ENCODE measurements around the gene NUDT5. TPM values are rescaled to one million over a fixed set of nuclear protein-coding genes. Genes with fewer than 3 reads are reported as not detected.

Gene NUDT5
- total RNA-seq, 2 experiments from 2014 or later = 55.7 to 105 TPM

DNA sequence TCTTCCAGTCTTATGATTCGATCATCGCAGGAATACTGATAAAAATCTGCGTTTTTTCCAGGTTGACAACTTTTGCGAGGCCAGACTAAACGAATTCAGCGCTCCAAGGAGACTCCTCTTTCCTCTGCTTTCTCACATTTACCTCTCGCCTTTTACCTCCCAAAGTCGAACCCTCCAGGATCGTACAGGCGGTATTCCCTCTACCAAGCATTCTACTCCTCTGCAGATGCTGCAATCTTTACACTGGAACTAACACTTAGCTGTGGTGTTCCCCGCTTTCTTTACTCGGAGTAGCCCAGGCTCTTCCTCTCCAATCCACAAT, 449 bp downstream of the NUDT5 start:
- intact Hi-C loops (cut with micrococcal nuclease; ENCODE audit: unreplicated experiment) = loop anchor here (1.0 to 10.0 kb wide), 6 partner anchors 65 to 1150 kb away; partner anchors contain the start of genes SEPHS1 and UPF2
- BruUV-seq (replicated peaks) = no TSS peak
- POLR2A ChIA-PET = interaction anchor here (0.8 to 2.0 kb wide), 8 partner anchors 11 to 206 kb away, joined by 3 to 10 read pairs (median 4); no protein-coding TSS in a partner anchor
- Histone ChIP-seq H3K4me2 (ENCODE audit: low read length) (peak overlapping the region; percentile 96), H3K4me3 (ENCODE audit: low read depth, low read length, poor library complexity, severe bottlenecking) (peak overlapping the region; percentile 97), H3K79me2 (ENCODE audit: insufficient read depth, low read depth, low read length) (peaks cover 90% of the 10 kb centered on the region), H3K4me1 (ENCODE audit: insufficient read depth, low read length, poor library complexity, severe bottlenecking) (peaks cover 38% of the 10 kb centered on the region), H3K27ac (ENCODE audit: low read depth, low read length, poor library complexity, severe bottlenecking) (peak overlapping the region; percentile 88), H3K36me3 (ENCODE audit: insufficient read depth, low read length) (peaks cover 44% of the 10 kb centered on the region), H3K9me3 (ENCODE audit: low read length) (no peaks in the 10 kb centered on the region), H3K9me2 (ENCODE audit: insufficient read depth, low read length) (no peaks in the 10 kb centered on the region), H2AFZ (ENCODE audit: low read length) (peak overlapping the region; percentile 80), H4K20me1 (ENCODE audit: insufficient read depth, low read length) (peaks cover 22% of the 10 kb centered on the region; the same call in 1 of the 2 replicates)
- TF ChIP-seq, protein P1, sequence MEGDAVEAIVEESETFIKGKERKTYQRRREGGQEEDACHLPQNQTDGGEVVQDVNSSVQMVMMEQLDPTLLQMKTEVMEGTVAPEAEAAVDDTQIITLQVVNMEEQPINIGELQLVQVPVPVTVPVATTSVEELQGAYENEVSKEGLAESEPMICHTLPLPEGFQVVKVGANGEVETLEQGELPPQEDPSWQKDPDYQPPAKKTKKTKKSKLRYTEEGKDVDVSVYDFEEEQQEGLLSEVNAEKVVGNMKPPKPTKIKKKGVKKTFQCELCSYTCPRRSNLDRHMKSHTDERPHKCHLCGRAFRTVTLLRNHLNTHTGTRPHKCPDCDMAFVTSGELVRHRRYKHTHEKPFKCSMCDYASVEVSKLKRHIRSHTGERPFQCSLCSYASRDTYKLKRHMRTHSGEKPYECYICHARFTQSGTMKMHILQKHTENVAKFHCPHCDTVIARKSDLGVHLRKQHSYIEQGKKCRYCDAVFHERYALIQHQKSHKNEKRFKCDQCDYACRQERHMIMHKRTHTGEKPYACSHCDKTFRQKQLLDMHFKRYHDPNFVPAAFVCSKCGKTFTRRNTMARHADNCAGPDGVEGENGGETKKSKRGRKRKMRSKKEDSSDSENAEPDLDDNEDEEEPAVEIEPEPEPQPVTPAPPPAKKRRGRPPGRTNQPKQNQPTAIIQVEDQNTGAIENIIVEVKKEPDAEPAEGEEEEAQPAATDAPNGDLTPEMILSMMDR (conservative IDR thresholded peaks at IDR 0.05; ENCODE audit: low read length) = no peak
- TF ChIP-seq EZH2phosphoT487 (IDR thresholded peaks at IDR 0.05; ENCODE audit: borderline replicate concordance, low read depth, low read length) = no peak
- peak; percentile 7 for DNase-seq (ENCODE audit: low spot score)
- CTCF ChIA-PET (ENCODE audit: unreplicated experiment) = interaction anchor here (1.4 kb wide), 1 partner anchor 20 kb away, joined by 3 read pairs; no protein-coding TSS in a partner anchor

DNA sequence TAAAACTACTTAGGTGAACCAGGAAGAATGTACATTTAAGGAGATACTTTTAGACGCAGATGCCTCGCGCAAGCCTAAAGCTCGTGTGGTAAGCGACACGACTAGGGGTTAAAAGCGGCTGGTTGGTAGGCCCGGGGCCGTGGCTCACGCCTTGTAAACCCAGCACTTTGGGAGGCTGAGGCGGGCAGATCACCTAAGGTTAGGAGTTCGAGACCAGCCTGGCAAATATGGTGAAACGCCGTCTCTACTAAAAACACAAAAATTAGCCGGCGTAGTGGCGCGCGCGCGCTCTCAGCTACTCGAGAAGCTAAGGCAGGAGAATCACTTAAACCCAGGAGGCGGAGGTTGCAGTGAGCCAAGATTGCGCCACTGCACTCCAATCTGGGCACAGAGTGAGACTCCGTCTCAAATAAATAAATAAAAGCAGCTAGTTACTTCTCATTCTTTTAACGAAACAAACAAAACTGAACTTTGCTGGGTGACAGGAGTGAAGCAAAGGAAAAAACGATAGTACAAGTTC, 879 bp downstream of the NUDT5 start:
- H3K4me3 ChIP-seq (ENCODE audit: low read depth, low read length, poor library complexity, severe bottlenecking) = peak overlapping the region; percentile 97
- peak; percentile 46 for DNase-seq (ENCODE audit: low spot score)
- peaks cover 22% of the 10 kb centered on the region; the same call in 1 of the 2 replicates for H4K20me1 ChIP-seq (ENCODE audit: insufficient read depth, low read length)
- POLR2A ChIA-PET = interaction anchor here (0.6 to 2.0 kb wide), 8 partner anchors 10 to 206 kb away, joined by 3 to 10 read pairs (median 4); no protein-coding TSS in a partner anchor
- H2AFZ ChIP-seq (ENCODE audit: low read length) = peak overlapping the region; percentile 80; the same call in 1 of the 2 replicates
- peaks cover 38% of the 10 kb centered on the region for H3K4me1 ChIP-seq (ENCODE audit: insufficient read depth, low read length, poor library complexity, severe bottlenecking)
- no peaks in the 10 kb centered on the region for H3K9me3 ChIP-seq (ENCODE audit: low read length)
- H3K4me2 ChIP-seq (ENCODE audit: low read length) = peak overlapping the region; percentile 96
- peaks cover 40% of the 10 kb centered on the region for H3K36me3 ChIP-seq (ENCODE audit: insufficient read depth, low read length)
- H3K27ac ChIP-seq (ENCODE audit: low read depth, low read length, poor library complexity, severe bottlenecking) = peak overlapping the region; percentile 88
- peaks cover 91% of the 10 kb centered on the region for H3K79me2 ChIP-seq (ENCODE audit: insufficient read depth, low read depth, low read length)
- no peak for TF ChIP-seq EZH2phosphoT487 (IDR thresholded peaks at IDR 0.05; ENCODE audit: borderline replicate concordance, low read depth, low read length)
- TF ChIP-seq, protein P1 (conservative IDR thresholded peaks at IDR 0.05; ENCODE audit: low read length) = no peak
- intact Hi-C loops (cut with micrococcal nuclease; ENCODE audit: unreplicated experiment) = loop anchor here (1.0 to 10.0 kb wide), 6 partner anchors 65 to 1150 kb away; partner anchors contain the start of genes SEPHS1 and UPF2
- CTCF ChIA-PET (ENCODE audit: unreplicated experiment) = interaction anchor here (1.4 kb wide), 1 partner anchor 20 kb away, joined by 3 read pairs; no protein-coding TSS in a partner anchor
- BruUV-seq (replicated peaks) = no TSS peak
- no peaks in the 10 kb centered on the region for H3K9me2 ChIP-seq (ENCODE audit: insufficient read depth, low read length)

- BruUV-seq (replicated peaks) = TSS peak; percentile 19
- ChIA-PET CTCF (ENCODE audit: unreplicated experiment) (no interaction called here), POLR2A (no interaction called here)
- Histone ChIP-seq H4K20me1 (ENCODE audit: insufficient read depth, low read length) (peaks cover 14% of the 10 kb centered on the region; the same call in 1 of the 2 replicates), H3K9me3 (ENCODE audit: low read length) (no peaks in the 10 kb centered on the region), H3K4me1 (ENCODE audit: insufficient read depth, low read length, poor library complexity, severe bottlenecking) (peaks cover 31% of the 10 kb centered on the region), H3K9me2 (ENCODE audit: insufficient read depth, low read length) (no peaks in the 10 kb centered on the region), H3K4me2 (ENCODE audit: low read length) (peak overlapping the region; percentile 13; the same call in 1 of the 2 replicates), H3K4me3 (ENCODE audit: low read depth, low read length, poor library complexity, severe bottlenecking) (no peak overlapping the region), H3K36me3 (ENCODE audit: insufficient read depth, low read length) (peaks cover 26% of the 10 kb centered on the region), H3K27ac (ENCODE audit: low read depth, low read length, poor library complexity, severe bottlenecking) (no peak overlapping the region), H3K79me2 (ENCODE audit: insufficient read depth, low read depth, low read length) (peaks cover 89% of the 10 kb centered on the region), H2AFZ (ENCODE audit: low read length) (no peak overlapping the region)
- intact Hi-C loops (cut with micrococcal nuclease; ENCODE audit: unreplicated experiment) = loop anchor here (10.0 kb wide), 3 partner anchors 118 to 1152 kb away; partner anchors contain the start of genes SEPHS1 and UPF2
- DNase-seq (ENCODE audit: low spot score) = no peak
- TF ChIP-seq, protein P1 (conservative IDR thresholded peaks at IDR 0.05; ENCODE audit: low read length) = no peak
- TF ChIP-seq EZH2phosphoT487 (IDR thresholded peaks at IDR 0.05; ENCODE audit: borderline replicate concordance, low read depth, low read length) = no peak
These were observed 2.5 kb downstream of the NUDT5 start for GRCh38 chr10:12193193-12193592.

All from OCI-LY7 (cell line).